PFSK-1 (cell line): ENCODE results near the gene SH2D4B.

Source experiments
- FOXP2 ChIP-seq: optimal IDR thresholded peaks from 2 replicates; pipeline ENCODE3; 2011; ENCODE audit warnings: borderline replicate concordance, control low read depth, inconsistent platforms; ENCODE audit not compliant: insufficient read depth; ENCODE audit errors: extremely low read length, extremely low read depth
- POLR2AphosphoS5 ChIP-seq: IDR thresholded peaks from 2 replicates; pipeline ENCODE4 v1.6.1; 2012; ENCODE audit warnings: low read depth, mild to moderate bottlenecking, control low read depth, low read length, moderate library complexity
- REST ChIP-seq, 2 experiments: IDR thresholded peaks; 2 replicates each; pipeline versions ENCODE4 v1.6.1 to v1.8.0; 2011 to 2012; ENCODE audit warnings: low read depth in 2 of 2, low read length in 2 of 2, control low read depth in 1 of 2, inconsistent platforms in 1 of 2, mild to moderate bottlenecking in 1 of 2, moderate library complexity in 1 of 2; ENCODE audit not compliant: insufficient read depth in 1 of 2
- SIN3A ChIP-seq: IDR thresholded peaks from 2 replicates; pipeline ENCODE4 v1.6.1; 2012; ENCODE audit warnings: mild to moderate bottlenecking, low read length, moderate library complexity, borderline replicate concordance; ENCODE audit not compliant: insufficient read depth
- TAF1 ChIP-seq: IDR thresholded peaks from 2 replicates; pipeline ENCODE4 v1.6.1; 2012; ENCODE audit warnings: low read length, control low read depth, borderline replicate concordance; ENCODE audit not compliant: insufficient read depth

Gene SH2D4B

GRCh38 chr10:80501913-80502521 is 35.7 kb upstream of the SH2D4B start:
- TF ChIP-seq REST (IDR thresholded peaks at IDR 0.05; ENCODE audit: insufficient read depth in 1 of 2, low read depth in 2 of 2, low read length in 2 of 2) = no peak
- TF ChIP-seq POLR2AphosphoS5 = no peak
- no peak for TF ChIP-seq TAF1
- TF ChIP-seq FOXP2 = no peak
- TF ChIP-seq SIN3A = no peak

GRCh38 chr10:80502621-80503583 is 34.8 kb upstream of the SH2D4B start:
- no peak for TF ChIP-seq FOXP2
- TF ChIP-seq REST (IDR thresholded peaks at IDR 0.05; ENCODE audit: insufficient read depth in 1 of 2, low read depth in 2 of 2, low read length in 2 of 2) = no peak
- no peak for TF ChIP-seq SIN3A
- no peak for TF ChIP-seq POLR2AphosphoS5
- no peak for TF ChIP-seq TAF1

GRCh38 chr10:80503584-80504157 is 34.0 kb upstream of the SH2D4B start:
- no peak for TF ChIP-seq TAF1
- TF ChIP-seq POLR2AphosphoS5 = no peak
- TF ChIP-seq FOXP2 = no peak
- no peak for TF ChIP-seq SIN3A
- no peak for TF ChIP-seq REST (IDR thresholded peaks at IDR 0.05; ENCODE audit: insufficient read depth in 1 of 2, low read depth in 2 of 2, low read length in 2 of 2)

GRCh38 chr10:80504158-80504811 is 33.4 kb upstream of the SH2D4B start:
- no peak for TF ChIP-seq POLR2AphosphoS5
- no peak for TF ChIP-seq TAF1
- TF ChIP-seq SIN3A = no peak
- TF ChIP-seq REST (IDR thresholded peaks at IDR 0.05; ENCODE audit: insufficient read depth in 1 of 2, low read depth in 2 of 2, low read length in 2 of 2) = no peak
- TF ChIP-seq FOXP2 = no peak
